DND-41 (cell line): ENCODE results near the gene RNF138.
"Not testable (repeated sequence)": the region's sequence is repeated elsewhere in the genome, so short reads cannot be mapped to it uniquely, and the experiment has no call there.

Source experiments
- ATAC-seq: fragments of 200-7000 bp; cut with Tn5 transposase; 3 replicates; pipeline ENCODE4 v1.9.1; 2021; ENCODE audit warnings: low read depth; ENCODE audit not compliant: insufficient read depth
- DNase-seq: peaks from one replicate; pipeline ENCODE4 v3.0.0-alpha.2; 2020
- H2AFZ ChIP-seq: 2 replicates; pipeline ENCODE4 v1.6.0; 2012; ENCODE audit warnings: low read depth, low read length
- H3K27ac ChIP-seq: 2 replicates; pipeline ENCODE4 v1.5.1; 2012; ENCODE audit warnings: low read length, inconsistent platforms
- H3K27me3 ChIP-seq: fragments of 200-600 bp; sonication (generic); 2 replicates; pipeline ENCODE4 v1.6.0; 2012; ENCODE audit warnings: low read length, mild to moderate bottlenecking, inconsistent platforms; ENCODE audit not compliant: insufficient read depth, poor library complexity
- H3K36me3 ChIP-seq: 2 replicates; pipeline ENCODE4 v1.5.1; 2012; ENCODE audit warnings: low read length, inconsistent platforms; ENCODE audit not compliant: insufficient read depth
- H3K4me1 ChIP-seq: 2 replicates; pipeline ENCODE4 v1.5.1; 2012; ENCODE audit warnings: mild to moderate bottlenecking, low read length; ENCODE audit not compliant: insufficient read depth
- H3K4me2 ChIP-seq: 2 replicates; pipeline ENCODE4 v1.6.0; 2012; ENCODE audit warnings: mild to moderate bottlenecking, moderate library complexity, low read length, inconsistent platforms; ENCODE audit not compliant: insufficient read depth
- H3K4me3 ChIP-seq, 2 experiments: fragments of 200-600 bp in 1 of 2; shearing (Covaris generic) in 1 of 2; 2 replicates each; pipeline ENCODE4 v1.5.1; 2012 to 2016; ENCODE audit warnings: inconsistent platforms in 2 of 2, low read length in 2 of 2, mild to moderate bottlenecking in 2 of 2, low read depth in 1 of 2, moderate library complexity in 1 of 2
- H3K79me2 ChIP-seq: 2 replicates; pipeline ENCODE4 v1.6.0; 2012; ENCODE audit warnings: low read length, inconsistent platforms; ENCODE audit not compliant: insufficient read depth
- H3K9ac ChIP-seq: 2 replicates; pipeline ENCODE4 v1.6.0; 2012; ENCODE audit warnings: low read depth, mild to moderate bottlenecking, inconsistent platforms, low read length, moderate library complexity
- H3K9me3 ChIP-seq: 2 replicates; pipeline ENCODE4 v1.5.1; 2012; ENCODE audit warnings: low read length, moderate library complexity, mild to moderate bottlenecking, inconsistent platforms; ENCODE audit not compliant: insufficient read depth, severe bottlenecking
- H4K20me1 ChIP-seq: 2 replicates; pipeline ENCODE4 v1.6.0; 2012; ENCODE audit warnings: low read length; ENCODE audit not compliant: insufficient read depth
- EZH2 ChIP-seq: IDR thresholded peaks from 3 replicates; pipeline ENCODE4 v1.6.1; 2012; ENCODE audit warnings: borderline replicate concordance, low read depth, mild to moderate bottlenecking, moderate library complexity, low read length, inconsistent platforms; ENCODE audit not compliant: severe bottlenecking
- TF ChIP-seq, protein P1 (sequence below): IDR thresholded peaks from 2 replicates; pipeline ENCODE4 v1.5.1; 2012; ENCODE audit warnings: borderline replicate concordance, low read length, moderate library complexity, mild to moderate bottlenecking; ENCODE audit not compliant: poor library complexity, severe bottlenecking; ENCODE audit errors: extremely low read depth

The RNF138 gene

DNA sequence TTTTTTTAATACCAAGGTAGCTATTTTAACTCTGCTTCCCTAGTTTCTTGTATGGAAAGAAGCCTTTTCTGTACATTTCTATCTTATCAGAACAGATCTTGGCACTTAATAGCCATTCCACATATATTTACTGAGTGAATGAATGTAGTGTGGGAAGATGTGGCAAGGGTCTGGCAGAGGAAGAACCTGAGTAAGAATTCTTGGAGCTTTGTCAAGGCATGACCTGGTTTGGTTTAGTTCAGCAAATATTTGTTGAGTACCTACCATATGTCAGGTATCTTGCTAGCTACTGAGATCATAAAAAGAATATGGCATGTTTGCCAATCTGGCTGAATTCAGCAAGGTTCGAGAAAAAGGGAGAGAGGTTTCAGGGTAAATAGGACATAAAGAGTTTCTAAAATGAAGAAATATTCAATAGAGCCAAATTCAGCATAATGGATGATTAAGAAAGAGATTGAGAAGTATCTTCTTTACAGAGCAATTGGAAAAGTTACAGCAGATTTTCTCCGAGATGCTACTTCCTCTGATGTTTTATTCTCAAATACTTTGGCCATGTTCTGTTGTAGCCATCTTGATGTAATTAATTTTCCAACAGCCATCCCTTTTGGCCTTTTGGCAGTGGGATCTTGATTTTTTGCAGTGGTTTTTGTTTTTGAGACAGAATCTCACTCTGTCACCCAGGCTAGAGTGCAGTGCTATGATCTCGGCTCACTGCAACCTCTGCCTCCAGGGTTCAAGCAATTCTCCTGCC lies 76.5 kb downstream of the RNF138 start:
- H4K20me1 ChIP-seq = no peaks in the 10 kb centered on the region
- H3K9ac ChIP-seq = no peak overlapping the region
- no peak for DNase-seq
- H3K27me3 ChIP-seq = no peaks in the 10 kb centered on the region
- ATAC-seq = no peak
- no peak overlapping the region for H3K4me3 ChIP-seq
- no peaks in the 10 kb centered on the region for H3K4me1 ChIP-seq
- no peak overlapping the region for H3K4me2 ChIP-seq
- no peak overlapping the region for H2AFZ ChIP-seq
- no peaks in the 10 kb centered on the region for H3K79me2 ChIP-seq
- TF ChIP-seq, protein P1, sequence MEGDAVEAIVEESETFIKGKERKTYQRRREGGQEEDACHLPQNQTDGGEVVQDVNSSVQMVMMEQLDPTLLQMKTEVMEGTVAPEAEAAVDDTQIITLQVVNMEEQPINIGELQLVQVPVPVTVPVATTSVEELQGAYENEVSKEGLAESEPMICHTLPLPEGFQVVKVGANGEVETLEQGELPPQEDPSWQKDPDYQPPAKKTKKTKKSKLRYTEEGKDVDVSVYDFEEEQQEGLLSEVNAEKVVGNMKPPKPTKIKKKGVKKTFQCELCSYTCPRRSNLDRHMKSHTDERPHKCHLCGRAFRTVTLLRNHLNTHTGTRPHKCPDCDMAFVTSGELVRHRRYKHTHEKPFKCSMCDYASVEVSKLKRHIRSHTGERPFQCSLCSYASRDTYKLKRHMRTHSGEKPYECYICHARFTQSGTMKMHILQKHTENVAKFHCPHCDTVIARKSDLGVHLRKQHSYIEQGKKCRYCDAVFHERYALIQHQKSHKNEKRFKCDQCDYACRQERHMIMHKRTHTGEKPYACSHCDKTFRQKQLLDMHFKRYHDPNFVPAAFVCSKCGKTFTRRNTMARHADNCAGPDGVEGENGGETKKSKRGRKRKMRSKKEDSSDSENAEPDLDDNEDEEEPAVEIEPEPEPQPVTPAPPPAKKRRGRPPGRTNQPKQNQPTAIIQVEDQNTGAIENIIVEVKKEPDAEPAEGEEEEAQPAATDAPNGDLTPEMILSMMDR = no peak
- TF ChIP-seq EZH2 = no peak
- H3K27ac ChIP-seq = no peak overlapping the region
- H3K36me3 ChIP-seq = no peaks in the 10 kb centered on the region
- no peaks in the 10 kb centered on the region for H3K9me3 ChIP-seq

DNA sequence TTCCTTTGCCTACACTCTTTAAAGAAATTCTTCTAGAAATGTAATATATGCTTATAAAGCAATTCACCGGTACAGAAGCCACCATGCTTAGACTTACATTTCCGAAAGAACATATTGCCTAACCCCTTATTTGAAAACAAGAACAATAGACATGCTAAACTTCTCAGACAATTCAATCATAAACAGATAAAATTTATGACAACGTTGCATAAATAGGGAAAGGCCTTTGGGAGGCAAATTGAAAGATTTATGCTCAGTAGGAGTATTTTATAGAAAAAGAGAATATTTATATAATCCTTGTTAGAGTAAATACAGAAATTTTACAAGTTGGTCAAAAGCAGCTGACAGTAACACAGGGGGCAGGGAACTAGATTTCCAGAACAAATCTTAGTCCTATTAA lies 82.0 kb downstream of the RNF138 start:
- TF ChIP-seq EZH2 = no peak
- TF ChIP-seq, protein P1 = no peak
- no peak for ATAC-seq
- DNase-seq = no peak
- H4K20me1 ChIP-seq = no peaks in the 10 kb centered on the region
- no peaks in the 10 kb centered on the region for H3K4me1 ChIP-seq
- H3K79me2 ChIP-seq = no peaks in the 10 kb centered on the region
- H3K9ac ChIP-seq = no peak overlapping the region
- H3K27ac ChIP-seq = no peak overlapping the region
- no peak overlapping the region for H3K4me3 ChIP-seq
- no peaks in the 10 kb centered on the region for H3K27me3 ChIP-seq
- no peaks in the 10 kb centered on the region for H3K36me3 ChIP-seq
- no peaks in the 10 kb centered on the region for H3K9me3 ChIP-seq
- H2AFZ ChIP-seq = no peak overlapping the region
- no peak overlapping the region for H3K4me2 ChIP-seq

- Histone ChIP-seq H3K4me1 (no peaks in the 10 kb centered on the region), H3K9me3 (no peaks in the 10 kb centered on the region), H3K27ac (no peak overlapping the region), H4K20me1 (no peaks in the 10 kb centered on the region), H3K9ac (no peak overlapping the region), H3K27me3 (no peaks in the 10 kb centered on the region), H3K79me2 (no peaks in the 10 kb centered on the region), H3K36me3 (no peaks in the 10 kb centered on the region), H3K4me2 (no peak overlapping the region), H3K4me3 (no peak overlapping the region), H2AFZ (no peak overlapping the region)
- TF ChIP-seq, protein P1 = no peak
- TF ChIP-seq EZH2 = no peak
- ATAC-seq = no peak
- no peak for DNase-seq
Observed at GRCh38 chr18:32174719-32175118, 83.0 kb downstream of the RNF138 start.

DNA sequence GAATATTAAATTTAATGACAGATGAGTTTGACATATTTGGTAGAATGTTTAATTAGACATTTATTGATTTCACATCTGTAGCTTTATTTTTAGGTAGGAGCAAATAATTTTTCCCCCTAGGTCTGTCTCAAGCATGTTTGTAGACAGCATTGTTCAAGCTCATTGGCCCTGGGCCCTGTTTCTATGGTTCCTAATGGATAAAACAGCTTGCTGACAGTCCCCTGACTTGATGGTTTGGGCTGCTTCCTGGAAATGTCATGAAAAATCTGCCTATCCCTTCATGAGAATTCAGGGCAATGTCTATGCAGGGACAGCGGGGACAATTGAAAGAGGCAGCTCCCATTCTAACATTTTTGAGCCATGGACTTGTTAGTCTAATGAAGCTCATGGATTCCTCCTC lies 83.6 kb downstream of the RNF138 start:
- Histone ChIP-seq H3K79me2 (no peaks in the 10 kb centered on the region), H3K27ac (no peak overlapping the region), H3K4me1 (no peaks in the 10 kb centered on the region), H3K9me3 (no peaks in the 10 kb centered on the region), H2AFZ (no peak overlapping the region), H4K20me1 (no peaks in the 10 kb centered on the region), H3K27me3 (no peaks in the 10 kb centered on the region), H3K36me3 (no peaks in the 10 kb centered on the region), H3K4me3 (no peak overlapping the region), H3K9ac (no peak overlapping the region), H3K4me2 (no peak overlapping the region)
- TF ChIP-seq EZH2 = no peak
- TF ChIP-seq, protein P1 = no peak
- no peak for ATAC-seq
- DNase-seq = no peak

- not testable (repeated sequence) for ATAC-seq, H3K9ac ChIP-seq, DNase-seq
Observed at GRCh38 chr18:32176745-32177144, 85.1 kb downstream of the RNF138 start.

More at GRCh38 chr18:32176745-32177144, 85.1 kb downstream of the RNF138 start:
- not testable (repeated sequence) for H2AFZ ChIP-seq, H3K9me3 ChIP-seq, H3K4me3 ChIP-seq, H4K20me1 ChIP-seq, H3K4me2 ChIP-seq, H3K79me2 ChIP-seq, H3K36me3 ChIP-seq, H3K27me3 ChIP-seq, H3K4me1 ChIP-seq, H3K27ac ChIP-seq
